ACC112 (cell line): ENCODE results near the gene NUP107.

ENCODE experiments used
- H2AFZ ChIP-seq: fragments of 200-600 bp; sonication (generic); one replicate; pipeline ENCODE4 v1.6.0; 2017; ENCODE audit warnings: antibody characterized with exemption, low read length; ENCODE audit not compliant: unreplicated experiment
- H3K27ac ChIP-seq: fragments of 200-600 bp; sonication (generic); 2 replicates; pipeline ENCODE4 v1.5.1; 2014; ENCODE audit warnings: low read depth, mild to moderate bottlenecking, antibody characterized with exemption, low read length, moderate library complexity
- H3K27me3 ChIP-seq: fragments of 200-600 bp; sonication (generic); 2 replicates; pipeline ENCODE4 v1.6.1; 2014; ENCODE audit warnings: mild to moderate bottlenecking, antibody characterized with exemption, low read length, moderate library complexity, mixed read lengths; ENCODE audit not compliant: insufficient read depth
- H3K36me3 ChIP-seq: fragments of 200-600 bp; sonication (generic); 2 replicates; pipeline ENCODE4 v1.6.1; 2016; ENCODE audit warnings: mild to moderate bottlenecking, antibody characterized with exemption, low read length, moderate library complexity, mixed read lengths; ENCODE audit not compliant: insufficient read depth
- H3K4me1 ChIP-seq: fragments of 200-600 bp; sonication (generic); one replicate; pipeline ENCODE4 v1.6.1; 2016; ENCODE audit warnings: low read length, mixed read lengths; ENCODE audit not compliant: insufficient read depth, unreplicated experiment, control insufficient read depth
- H3K4me3 ChIP-seq: fragments of 200-600 bp; sonication (generic); 2 replicates; pipeline ENCODE4 v1.5.1; 2014; ENCODE audit warnings: mild to moderate bottlenecking, low read depth, low read length
- H3K79me2 ChIP-seq: fragments of 200-600 bp; sonication (generic); one replicate; pipeline ENCODE4 v1.6.0; 2016; ENCODE audit warnings: low read length; ENCODE audit not compliant: control insufficient read depth, unreplicated experiment, insufficient read depth

The NUP107 gene

GRCh38 chr12:68759852-68760251 is 73.1 kb downstream of the NUP107 start:
- Histone ChIP-seq H3K4me1 (no peaks in the 10 kb centered on the region), H3K27ac (no peak overlapping the region), H3K4me3 (no peak overlapping the region), H2AFZ (no peak overlapping the region), H3K36me3 (peaks cover 20% of the 10 kb centered on the region), H3K27me3 (no peaks in the 10 kb centered on the region), H3K79me2 (no peaks in the 10 kb centered on the region)

DNA sequence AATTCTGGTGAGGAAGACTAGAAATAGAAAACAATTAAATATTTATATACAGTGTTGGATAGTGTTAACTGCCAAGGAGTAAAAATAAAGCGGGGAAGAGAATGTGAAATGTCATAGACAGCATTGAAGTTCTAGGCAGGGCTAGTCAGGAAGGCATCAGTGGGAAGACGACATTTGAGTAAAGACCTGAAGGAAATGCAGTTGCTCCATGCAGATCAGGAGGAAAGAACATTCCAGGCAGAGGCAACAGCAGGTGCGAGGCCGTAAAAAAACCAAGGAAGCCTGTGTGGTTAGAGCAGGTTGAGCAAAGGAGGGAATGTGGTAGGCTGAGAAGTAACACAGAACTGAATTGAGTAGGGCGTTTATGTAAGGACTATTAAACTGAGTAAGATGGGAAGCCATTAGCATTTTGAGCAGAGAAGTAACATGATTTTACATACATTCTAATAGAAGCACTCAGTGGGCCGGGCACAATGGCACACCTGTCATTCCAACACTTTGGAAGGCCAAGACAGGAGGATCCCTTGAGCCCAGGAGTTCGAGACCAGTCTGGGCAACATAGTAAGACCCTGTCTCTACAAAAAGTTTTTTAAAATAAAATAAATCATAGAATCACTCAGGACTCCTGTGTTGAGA is 74.1 kb downstream of the NUP107 start:
- H2AFZ ChIP-seq: no peak overlapping the region
- H3K27ac ChIP-seq: no peak overlapping the region
- no peaks in the 10 kb centered on the region for H3K4me1 ChIP-seq
- H3K79me2 ChIP-seq: no peaks in the 10 kb centered on the region
- no peaks in the 10 kb centered on the region for H3K27me3 ChIP-seq
- H3K36me3 ChIP-seq: peaks cover 16% of the 10 kb centered on the region
- H3K4me3 ChIP-seq: no peak overlapping the region

GRCh38 chr12:68761442-68761812 is 74.6 kb downstream of the NUP107 start:
- Histone ChIP-seq H3K79me2 (no peaks in the 10 kb centered on the region), H3K4me1 (no peaks in the 10 kb centered on the region), H3K36me3 (peaks cover 16% of the 10 kb centered on the region), H3K27me3 (no peaks in the 10 kb centered on the region), H2AFZ (no peak overlapping the region), H3K27ac (no peak overlapping the region), H3K4me3 (no peak overlapping the region)

DNA sequence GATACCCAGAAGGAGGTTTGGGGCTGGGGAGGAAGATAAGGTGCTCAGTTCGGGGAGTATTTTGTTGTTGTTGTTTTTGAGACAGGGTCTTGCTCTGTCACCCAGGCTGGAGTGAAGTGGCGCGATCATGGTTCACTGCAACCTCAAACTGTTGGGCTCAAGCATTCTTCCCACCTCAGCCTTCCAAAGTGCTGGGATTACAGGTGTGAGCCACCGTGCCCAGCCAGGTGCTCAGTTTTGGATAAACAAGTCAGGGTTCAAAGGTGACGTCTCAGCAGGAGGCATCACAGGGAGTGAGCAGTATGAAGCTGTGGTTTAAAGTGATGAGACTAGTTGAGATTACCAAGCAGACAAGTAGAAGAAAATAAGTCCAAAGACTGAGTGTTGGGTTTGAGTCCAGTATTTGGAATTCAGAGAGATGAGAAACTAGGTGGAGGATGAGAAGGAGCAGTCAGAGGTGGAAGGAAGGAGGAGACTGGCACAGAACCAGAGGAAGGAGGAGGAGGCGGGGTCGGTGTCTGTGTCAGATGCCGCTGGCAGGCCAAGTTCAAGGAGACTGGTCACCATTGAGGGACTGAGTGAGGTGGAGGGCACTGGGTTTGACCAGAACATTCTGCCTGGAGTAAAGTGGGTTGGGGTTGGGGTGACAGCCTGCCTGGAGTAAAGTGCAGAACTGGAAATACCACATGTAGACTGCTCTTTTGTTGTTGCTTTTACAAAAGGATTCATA is 75.3 kb downstream of the NUP107 start:
- no peak overlapping the region for H2AFZ ChIP-seq
- H3K4me1 ChIP-seq: no peaks in the 10 kb centered on the region
- H3K79me2 ChIP-seq: no peaks in the 10 kb centered on the region
- H3K27me3 ChIP-seq: no peaks in the 10 kb centered on the region
- H3K36me3 ChIP-seq: peaks cover 15% of the 10 kb centered on the region
- no peak overlapping the region for H3K4me3 ChIP-seq
- no peak overlapping the region for H3K27ac ChIP-seq

GRCh38 chr12:68762691-68763090 is 75.9 kb downstream of the NUP107 start:
- Histone ChIP-seq H3K27me3 (no peaks in the 10 kb centered on the region), H3K4me3 (no peak overlapping the region), H3K79me2 (no peaks in the 10 kb centered on the region), H3K36me3 (peaks cover 11% of the 10 kb centered on the region), H2AFZ (no peak overlapping the region), H3K4me1 (no peaks in the 10 kb centered on the region), H3K27ac (no peak overlapping the region)

DNA sequence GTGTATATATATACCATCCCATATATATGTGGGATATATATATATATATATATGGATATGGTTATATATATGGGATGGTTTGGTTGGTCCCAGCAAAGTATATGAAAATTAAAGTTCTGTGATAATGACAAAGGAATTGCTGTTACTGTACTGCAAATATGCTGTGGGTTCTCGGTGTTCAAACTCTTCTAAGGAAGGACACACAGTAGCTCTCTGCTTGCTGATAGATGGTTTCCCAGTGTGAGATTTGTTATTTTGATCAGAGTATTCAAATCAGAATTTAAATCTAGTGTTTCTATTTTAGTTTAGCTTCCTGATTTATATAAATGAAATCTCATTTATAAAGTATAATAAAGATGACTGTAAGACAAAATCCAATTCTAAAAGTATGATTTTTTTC is 78.9 kb downstream of the NUP107 start:
- no peak overlapping the region for H3K4me3 ChIP-seq
- H3K4me1 ChIP-seq: no peaks in the 10 kb centered on the region
- H2AFZ ChIP-seq: no peak overlapping the region
- H3K79me2 ChIP-seq: no peaks in the 10 kb centered on the region
- no peak overlapping the region for H3K27ac ChIP-seq
- no peaks in the 10 kb centered on the region for H3K27me3 ChIP-seq
- no peaks in the 10 kb centered on the region for H3K36me3 ChIP-seq

GRCh38 chr12:68766646-68767045 is 79.9 kb downstream of the NUP107 start:
- Histone ChIP-seq H3K27ac (no peak overlapping the region), H3K36me3 (no peaks in the 10 kb centered on the region), H3K79me2 (no peaks in the 10 kb centered on the region), H3K27me3 (no peaks in the 10 kb centered on the region), H2AFZ (no peak overlapping the region), H3K4me3 (no peak overlapping the region), H3K4me1 (no peaks in the 10 kb centered on the region)

GRCh38 chr12:68767191-68767590 is 80.4 kb downstream of the NUP107 start:
- Histone ChIP-seq H3K79me2 (no peaks in the 10 kb centered on the region), H3K4me3 (no peak overlapping the region), H3K27ac (no peak overlapping the region), H3K4me1 (no peaks in the 10 kb centered on the region), H2AFZ (no peak overlapping the region), H3K36me3 (no peaks in the 10 kb centered on the region), H3K27me3 (no peaks in the 10 kb centered on the region)

GRCh38 chr12:68768431-68768939 is 81.7 kb downstream of the NUP107 start:
- no peaks in the 10 kb centered on the region for H3K4me1 ChIP-seq
- no peak overlapping the region for H3K4me3 ChIP-seq
- no peak overlapping the region for H3K27ac ChIP-seq
- H3K79me2 ChIP-seq: no peaks in the 10 kb centered on the region
- no peaks in the 10 kb centered on the region for H3K27me3 ChIP-seq
- H2AFZ ChIP-seq: no peak overlapping the region
- no peaks in the 10 kb centered on the region for H3K36me3 ChIP-seq

GRCh38 chr12:68769941-68770340 is 83.2 kb downstream of the NUP107 start:
- H3K4me1 ChIP-seq: no peaks in the 10 kb centered on the region

More at GRCh38 chr12:68769941-68770340, 83.2 kb downstream of the NUP107 start:
- Histone ChIP-seq H3K79me2 (no peaks in the 10 kb centered on the region), H3K27me3 (no peaks in the 10 kb centered on the region), H3K4me3 (no peak overlapping the region), H3K27ac (no peak overlapping the region), H2AFZ (no peak overlapping the region), H3K36me3 (no peaks in the 10 kb centered on the region)
